Measurements from ENCODE around the gene CCDC175. TPM values are rescaled to one million over a fixed set of nuclear protein-coding genes. Genes with fewer than 3 reads are reported as not detected.

CCDC175 gene
- total RNA-seq, 4 donors from 2014 or later = not detected

- H3K4me1 ChIP-seq = peaks cover 0 to 67% (median 34%) of the 10 kb centered on the region in 3 donors
- H3K4me3 ChIP-seq = peak overlapping the region in 1 of 2 donors; percentile 83
- WGBS, 2 donors (ENCODE audit: low coverage in 1 of 2) = 91 to 94% methylated on average over 2 of the region's 2 CpGs
Observed at GRCh38 chr14:59481407-59481806, 95.2 kb downstream of the CCDC175 start.

GRCh38 chr14:59480166-59480565 lies 96.4 kb downstream of the CCDC175 start:
- peak overlapping the region in 3 of 4 donors; percentile 93 to 96 (median 95) for H3K27ac ChIP-seq
- no peak for ATAC-seq
- 50% methylated on average over 1 of the region's 1 CpG; no CpG with 5 or more reads in 1 of the 2 donors for WGBS, 2 donors (ENCODE audit: low coverage in 1 of 2)
- H3K36me3 ChIP-seq = peaks cover 0 to 24% of the 10 kb centered on the region in 2 donors
- peaks cover 0 to 59% (median 22%) of the 10 kb centered on the region in 3 donors for H3K4me1 ChIP-seq
- no peak overlapping the region for H3K4me3 ChIP-seq
- TF ChIP-seq POLR2AphosphoS5 (IDR thresholded peaks at IDR 0.05) (no peak), POLR2A (IDR thresholded peaks at IDR 0.05) (no peak), EP300 (IDR thresholded peaks at IDR 0.05) (no peak), CTCF (IDR thresholded peaks at IDR 0.05) (no peak)
- H3K9me3 ChIP-seq = no peaks in the 10 kb centered on the region
- H3K27me3 ChIP-seq = no peaks in the 10 kb centered on the region

More at GRCh38 chr14:59481407-59481806, 95.2 kb downstream of the CCDC175 start:
- ATAC-seq = no peak
- no peaks in the 10 kb centered on the region for H3K9me3 ChIP-seq
- no peak for TF ChIP-seq POLR2A (IDR thresholded peaks at IDR 0.05)
- peaks cover 0 to 11% of the 10 kb centered on the region in 2 donors for H3K36me3 ChIP-seq
- no peaks in the 10 kb centered on the region for H3K27me3 ChIP-seq
- H3K27ac ChIP-seq = peak overlapping the region in 3 of 4 donors; percentile 93 to 96 (median 95)

- no peak overlapping the region for H3K27ac ChIP-seq
- no peaks in the 10 kb centered on the region for H3K27me3 ChIP-seq
- H3K9me3 ChIP-seq = no peaks in the 10 kb centered on the region
- WGBS, 2 donors (ENCODE audit: low coverage in 1 of 2) = 88 to 98% methylated on average over 3 of the region's 3 CpGs
- no peak overlapping the region for H3K4me3 ChIP-seq
- H3K36me3 ChIP-seq = peaks cover 2 to 38% of the 10 kb centered on the region in 2 donors
- peaks cover 0 to 66% (median 22%) of the 10 kb centered on the region in 3 donors for H3K4me1 ChIP-seq
- ATAC-seq = no peak
- TF ChIP-seq POLR2AphosphoS5 (IDR thresholded peaks at IDR 0.05) (no peak), EP300 (IDR thresholded peaks at IDR 0.05) (no peak), CTCF (IDR thresholded peaks at IDR 0.05) (no peak), POLR2A (IDR thresholded peaks at IDR 0.05) (no peak)
Observed at GRCh38 chr14:59478540-59478939, 98.1 kb downstream of the CCDC175 start.

GRCh38 chr14:59475709-59476108 lies 100.9 kb downstream of the CCDC175 start:
- H3K9me3 ChIP-seq = no peaks in the 10 kb centered on the region
- peaks cover 2 to 63% of the 10 kb centered on the region in 2 donors for H3K36me3 ChIP-seq
- H3K4me3 ChIP-seq = no peak overlapping the region
- H3K4me1 ChIP-seq = peaks cover 0 to 38% (median 7%) of the 10 kb centered on the region in 3 donors
- 100% methylated on average over 1 of the region's 1 CpG for WGBS, 2 donors (ENCODE audit: low coverage in 1 of 2)
- H3K27ac ChIP-seq = peak overlapping the region in 1 of 4 donors; percentile 37
- TF ChIP-seq POLR2AphosphoS5 (IDR thresholded peaks at IDR 0.05) (no peak), CTCF (IDR thresholded peaks at IDR 0.05) (no peak), EP300 (IDR thresholded peaks at IDR 0.05) (no peak), POLR2A (IDR thresholded peaks at IDR 0.05) (no peak)
- H3K27me3 ChIP-seq = no peaks in the 10 kb centered on the region
- no peak for ATAC-seq

GRCh38 chr14:59474172-59474571 lies 102.4 kb downstream of the CCDC175 start:
- H3K27me3 ChIP-seq = no peaks in the 10 kb centered on the region
- no peaks in the 10 kb centered on the region for H3K9me3 ChIP-seq
- peaks cover 0 to 24% (median 0%) of the 10 kb centered on the region in 3 donors for H3K4me1 ChIP-seq
- H3K4me3 ChIP-seq = no peak overlapping the region
- peak overlapping the region; percentile 4 to 66 (median 34) for H3K27ac ChIP-seq
- WGBS, 2 donors (ENCODE audit: low coverage in 1 of 2) = 0 to 14% methylated on average over 1 of the region's 1 CpG
- no peak for ATAC-seq
- TF ChIP-seq POLR2A (IDR thresholded peaks at IDR 0.05) (no peak), POLR2AphosphoS5 (IDR thresholded peaks at IDR 0.05) (no peak), CTCF (IDR thresholded peaks at IDR 0.05) (no peak), EP300 (IDR thresholded peaks at IDR 0.05) (no peak)
- peaks cover 2 to 72% of the 10 kb centered on the region in 2 donors for H3K36me3 ChIP-seq

Data from gastroesophageal sphincter (tissue), 4 donors.